Panc1 (cell line): ENCODE data around the gene PLCB4. TPM values are rescaled to one million over a fixed set of nuclear protein-coding genes. Genes with fewer than 3 reads are reported as not detected.
A peak's percentile ranks its signal among the peaks of the same experiment; 100 is the strongest.

Source experiments
- ATAC-seq: fragments of 200-7000 bp; cut with Tn5 transposase; 2 replicates; pipeline ENCODE4 v1.9.1; 2020; ENCODE audit warnings: mild to moderate bottlenecking, moderate library complexity
- BruUV-seq: library from RNA; stranded (reverse); fragments of 400-500 nt; replicated peaks from 2 replicates; lab custom pipeline; 2021; lab: Mats Ljungman, UMichigan
- CTCF ChIA-PET: fragments of 300-600 bp; sonication (Branson Sonifier 250); formaldehyde crosslinking; loops from one replicate; lab custom pipeline; 2022; ENCODE audit warnings: antibody characterized with exemption; lab: Charles Lee
- POLR2A ChIA-PET: fragments of 300-600 bp; sonication (Branson Sonifier 250); formaldehyde crosslinking; loops from one replicate; lab custom pipeline; 2022; ENCODE audit warnings: antibody characterized with exemption; lab: Charles Lee
- DNase-seq: peaks from one replicate; pipeline ENCODE4 v3.0.0-alpha.2; 2010; ENCODE audit warnings: low read depth, low spot score
- H3K27ac ChIP-seq: 2 replicates; pipeline ENCODE4 v1.5.1; 2011; ENCODE audit warnings: mild to moderate bottlenecking, low read length, inconsistent platforms
- H3K27me3 ChIP-seq: fragments of 200-500 bp; sonication (Bioruptor generic); 2 replicates; pipeline ENCODE4 v1.6.0; 2014; ENCODE audit warnings: low read length, inconsistent platforms; ENCODE audit not compliant: control insufficient read depth, insufficient read depth
- H3K36me3 ChIP-seq: fragments of 200-500 bp; sonication (Bioruptor generic); 2 replicates; pipeline ENCODE4 v1.5.1; 2014; ENCODE audit warnings: inconsistent platforms, mild to moderate bottlenecking, low read length, moderate library complexity; ENCODE audit not compliant: control insufficient read depth, insufficient read depth
- H3K4me1 ChIP-seq: 2 replicates; pipeline ENCODE4 v1.5.1; 2011; ENCODE audit warnings: inconsistent platforms, mild to moderate bottlenecking, low read length, moderate library complexity; ENCODE audit not compliant: control insufficient read depth, insufficient read depth
- H3K4me3 ChIP-seq, 2 experiments: 2 replicates each; pipeline ENCODE4 v1.5.1; 2011 to 2012; ENCODE audit warnings: low read depth in 2 of 2, low read length in 2 of 2, mild to moderate bottlenecking in 2 of 2, inconsistent platforms in 1 of 2, moderate library complexity in 1 of 2
- H3K9me3 ChIP-seq: fragments of 200-500 bp; sonication (Bioruptor generic); 2 replicates; pipeline ENCODE4 v1.5.1; 2014; ENCODE audit warnings: low read depth, mild to moderate bottlenecking, inconsistent platforms, low read length, moderate library complexity; ENCODE audit not compliant: control insufficient read depth, insufficient read depth
- POLR2AphosphoS5 ChIP-seq: IDR thresholded peaks from 2 replicates; pipeline ENCODE4 v1.6.1; 2012; ENCODE audit warnings: mild to moderate bottlenecking, low read depth, low read length, moderate library complexity
- SIN3A ChIP-seq: IDR thresholded peaks from 2 replicates; pipeline ENCODE4 v1.6.1; 2012; ENCODE audit warnings: low read depth, mild to moderate bottlenecking, low read length, moderate library complexity, borderline replicate concordance; ENCODE audit not compliant: insufficient read depth
- TCF7L2 ChIP-seq: IDR thresholded peaks from 2 replicates; pipeline ENCODE4 v1.6.1; 2011; ENCODE audit warnings: mild to moderate bottlenecking, low read depth, low read length, inconsistent platforms
- in situ Hi-C: cut with HindIII; loops from 2 replicates; pipeline ENCODE4 v1.10.0; 2016; ENCODE audit warnings: low sequenced_read_pairs, low pct_unique_long_range_greater_than_20kb
- intact Hi-C: fragments of 100-400 bp; cut with micrococcal nuclease; formaldehyde crosslinking; loops from one replicate; pipeline ENCODE4 v1.10.0; 2022; ENCODE audit not compliant: unreplicated experiment
- total RNA-seq: library from RNA; stranded (reverse); gene quantifications from one replicate; pipeline ENCODE4 v1.2.1, GENCODE V29; 2021; ENCODE audit not compliant: unreplicated experiment
- TF ChIP-seq, protein P1 (sequence below), 2 experiments: IDR thresholded peaks; 2 replicates each; pipeline ENCODE4 v1.6.1; 2011 to 2012; ENCODE audit warnings: low read depth in 2 of 2, control low read depth in 1 of 2, low read length in 1 of 2, mild to moderate bottlenecking in 1 of 2, moderate library complexity in 1 of 2; ENCODE audit not compliant: insufficient read depth in 1 of 2
- TF ChIP-seq, protein P2 (sequence below): fragments of 450-650 bp; IDR thresholded peaks from 2 replicates; pipeline ENCODE4 v1.5.1; 2017; ENCODE audit warnings: mild to moderate bottlenecking

PLCB4 gene
- total RNA-seq, 1 experiment from 2014 or later: 1.5 TPM

DNA sequence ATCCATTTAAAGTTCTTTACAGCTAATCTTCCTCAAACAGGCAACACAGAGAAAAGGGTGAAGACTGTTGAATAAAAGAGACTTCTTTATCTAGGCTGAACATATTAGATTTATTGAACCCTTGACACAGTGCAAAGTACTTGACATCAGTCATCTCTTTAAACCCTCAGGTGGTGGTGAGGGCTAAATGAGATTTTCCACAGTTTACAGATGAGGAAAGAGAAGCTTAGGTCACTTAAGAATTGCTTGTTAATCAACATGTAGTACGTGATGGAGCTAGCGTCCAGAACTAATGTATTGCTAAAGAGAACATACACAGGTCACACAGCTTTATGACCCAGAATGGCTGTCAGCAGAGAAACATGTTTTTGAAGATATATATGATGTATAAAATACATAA lies 252.1 kb downstream of the PLCB4 start:
- intact Hi-C loops: no loop called here
- no peak for ATAC-seq
- in situ Hi-C loops: no loop called here
- Histone ChIP-seq H3K4me1 (no peaks in the 10 kb centered on the region), H3K36me3 (no peaks in the 10 kb centered on the region), H3K4me3 (no peak overlapping the region), H3K9me3 (no peaks in the 10 kb centered on the region), H3K27me3 (no peaks in the 10 kb centered on the region), H3K27ac (no peak overlapping the region)
- no TSS peak for BruUV-seq
- CTCF ChIA-PET: no interaction called here
- DNase-seq: no peak
- POLR2A ChIA-PET: no interaction called here
- TF ChIP-seq, protein P1, sequence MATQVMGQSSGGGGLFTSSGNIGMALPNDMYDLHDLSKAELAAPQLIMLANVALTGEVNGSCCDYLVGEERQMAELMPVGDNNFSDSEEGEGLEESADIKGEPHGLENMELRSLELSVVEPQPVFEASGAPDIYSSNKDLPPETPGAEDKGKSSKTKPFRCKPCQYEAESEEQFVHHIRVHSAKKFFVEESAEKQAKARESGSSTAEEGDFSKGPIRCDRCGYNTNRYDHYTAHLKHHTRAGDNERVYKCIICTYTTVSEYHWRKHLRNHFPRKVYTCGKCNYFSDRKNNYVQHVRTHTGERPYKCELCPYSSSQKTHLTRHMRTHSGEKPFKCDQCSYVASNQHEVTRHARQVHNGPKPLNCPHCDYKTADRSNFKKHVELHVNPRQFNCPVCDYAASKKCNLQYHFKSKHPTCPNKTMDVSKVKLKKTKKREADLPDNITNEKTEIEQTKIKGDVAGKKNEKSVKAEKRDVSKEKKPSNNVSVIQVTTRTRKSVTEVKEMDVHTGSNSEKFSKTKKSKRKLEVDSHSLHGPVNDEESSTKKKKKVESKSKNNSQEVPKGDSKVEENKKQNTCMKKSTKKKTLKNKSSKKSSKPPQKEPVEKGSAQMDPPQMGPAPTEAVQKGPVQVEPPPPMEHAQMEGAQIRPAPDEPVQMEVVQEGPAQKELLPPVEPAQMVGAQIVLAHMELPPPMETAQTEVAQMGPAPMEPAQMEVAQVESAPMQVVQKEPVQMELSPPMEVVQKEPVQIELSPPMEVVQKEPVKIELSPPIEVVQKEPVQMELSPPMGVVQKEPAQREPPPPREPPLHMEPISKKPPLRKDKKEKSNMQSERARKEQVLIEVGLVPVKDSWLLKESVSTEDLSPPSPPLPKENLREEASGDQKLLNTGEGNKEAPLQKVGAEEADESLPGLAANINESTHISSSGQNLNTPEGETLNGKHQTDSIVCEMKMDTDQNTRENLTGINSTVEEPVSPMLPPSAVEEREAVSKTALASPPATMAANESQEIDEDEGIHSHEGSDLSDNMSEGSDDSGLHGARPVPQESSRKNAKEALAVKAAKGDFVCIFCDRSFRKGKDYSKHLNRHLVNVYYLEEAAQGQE (IDR thresholded peaks at IDR 0.05; ENCODE audit: insufficient read depth in 1 of 2, low read depth in 2 of 2, low read length in 1 of 2): no peak
- TF ChIP-seq POLR2AphosphoS5 (no peak), SIN3A (no peak)

DNA sequence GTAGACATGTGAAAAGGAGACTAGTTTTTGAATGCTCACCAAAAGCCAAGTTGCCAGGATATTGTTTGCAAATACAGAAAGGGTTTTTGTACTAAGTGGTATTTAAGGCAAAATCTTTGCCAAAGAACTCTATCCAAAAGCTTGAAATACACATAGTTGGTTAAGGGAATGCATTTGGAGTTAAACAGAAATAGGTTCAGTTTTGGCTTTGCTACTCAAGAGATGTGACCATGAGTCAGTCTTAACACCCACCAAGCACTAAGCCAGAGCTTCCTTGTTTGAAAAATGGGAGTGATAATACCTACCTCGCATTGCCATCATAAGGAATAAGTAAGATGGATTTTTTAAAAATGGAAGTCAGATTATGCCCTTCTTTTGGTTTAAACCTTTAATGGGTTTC lies 253.8 kb downstream of the PLCB4 start:
- ATAC-seq (no peak), DNase-seq (no peak)
- H3K27ac ChIP-seq: no peak overlapping the region
- H3K9me3 ChIP-seq: no peaks in the 10 kb centered on the region
- no peaks in the 10 kb centered on the region for H3K27me3 ChIP-seq
- TF ChIP-seq, protein P2, sequence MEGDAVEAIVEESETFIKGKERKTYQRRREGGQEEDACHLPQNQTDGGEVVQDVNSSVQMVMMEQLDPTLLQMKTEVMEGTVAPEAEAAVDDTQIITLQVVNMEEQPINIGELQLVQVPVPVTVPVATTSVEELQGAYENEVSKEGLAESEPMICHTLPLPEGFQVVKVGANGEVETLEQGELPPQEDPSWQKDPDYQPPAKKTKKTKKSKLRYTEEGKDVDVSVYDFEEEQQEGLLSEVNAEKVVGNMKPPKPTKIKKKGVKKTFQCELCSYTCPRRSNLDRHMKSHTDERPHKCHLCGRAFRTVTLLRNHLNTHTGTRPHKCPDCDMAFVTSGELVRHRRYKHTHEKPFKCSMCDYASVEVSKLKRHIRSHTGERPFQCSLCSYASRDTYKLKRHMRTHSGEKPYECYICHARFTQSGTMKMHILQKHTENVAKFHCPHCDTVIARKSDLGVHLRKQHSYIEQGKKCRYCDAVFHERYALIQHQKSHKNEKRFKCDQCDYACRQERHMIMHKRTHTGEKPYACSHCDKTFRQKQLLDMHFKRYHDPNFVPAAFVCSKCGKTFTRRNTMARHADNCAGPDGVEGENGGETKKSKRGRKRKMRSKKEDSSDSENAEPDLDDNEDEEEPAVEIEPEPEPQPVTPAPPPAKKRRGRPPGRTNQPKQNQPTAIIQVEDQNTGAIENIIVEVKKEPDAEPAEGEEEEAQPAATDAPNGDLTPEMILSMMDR: no peak
- TF ChIP-seq TCF7L2 (no peak), POLR2AphosphoS5 (no peak)
- ChIA-PET POLR2A (no interaction called here), CTCF (no interaction called here)
- no peaks in the 10 kb centered on the region for H3K4me1 ChIP-seq
- no peaks in the 10 kb centered on the region for H3K36me3 ChIP-seq
- H3K4me3 ChIP-seq: no peak overlapping the region
- in situ Hi-C loops (no loop called here), intact Hi-C loops (no loop called here)
- BruUV-seq: no TSS peak

GRCh38 chr20:9323622-9324021 lies 254.7 kb downstream of the PLCB4 start:
- in situ Hi-C loops: no loop called here
- no peak for TF ChIP-seq SIN3A
- TF ChIP-seq, protein P1 (IDR thresholded peaks at IDR 0.05; ENCODE audit: insufficient read depth in 1 of 2, low read depth in 2 of 2, low read length in 1 of 2): no peak
- TF ChIP-seq, protein P2: 0 out of 2 replicates have a peak, but pooled peaks have one; percentile 4
- TF ChIP-seq POLR2AphosphoS5: no peak
- ChIA-PET POLR2A (no interaction called here), CTCF (interaction anchor here (0.6 kb wide), 1 partner anchor 300 kb away, joined by 5 read pairs; no protein-coding TSS in a partner anchor)
- H3K4me3 ChIP-seq: no peak overlapping the region
- BruUV-seq: no TSS peak
- no peaks in the 10 kb centered on the region for H3K4me1 ChIP-seq
- intact Hi-C loops: no loop called here
- no peaks in the 10 kb centered on the region for H3K27me3 ChIP-seq
- H3K9me3 ChIP-seq: no peaks in the 10 kb centered on the region
- ATAC-seq (no peak), DNase-seq (no peak)
- no peaks in the 10 kb centered on the region for H3K36me3 ChIP-seq
- H3K27ac ChIP-seq: no peak overlapping the region
